Measurements from ENCODE around the gene PRDM1. TPM values are rescaled to one million over a fixed set of nuclear protein-coding genes. Genes with fewer than 3 reads are reported as not detected.

PRDM1 gene
- total RNA-seq, 1 donor from 2014 or later: 2.3 TPM

DNA sequence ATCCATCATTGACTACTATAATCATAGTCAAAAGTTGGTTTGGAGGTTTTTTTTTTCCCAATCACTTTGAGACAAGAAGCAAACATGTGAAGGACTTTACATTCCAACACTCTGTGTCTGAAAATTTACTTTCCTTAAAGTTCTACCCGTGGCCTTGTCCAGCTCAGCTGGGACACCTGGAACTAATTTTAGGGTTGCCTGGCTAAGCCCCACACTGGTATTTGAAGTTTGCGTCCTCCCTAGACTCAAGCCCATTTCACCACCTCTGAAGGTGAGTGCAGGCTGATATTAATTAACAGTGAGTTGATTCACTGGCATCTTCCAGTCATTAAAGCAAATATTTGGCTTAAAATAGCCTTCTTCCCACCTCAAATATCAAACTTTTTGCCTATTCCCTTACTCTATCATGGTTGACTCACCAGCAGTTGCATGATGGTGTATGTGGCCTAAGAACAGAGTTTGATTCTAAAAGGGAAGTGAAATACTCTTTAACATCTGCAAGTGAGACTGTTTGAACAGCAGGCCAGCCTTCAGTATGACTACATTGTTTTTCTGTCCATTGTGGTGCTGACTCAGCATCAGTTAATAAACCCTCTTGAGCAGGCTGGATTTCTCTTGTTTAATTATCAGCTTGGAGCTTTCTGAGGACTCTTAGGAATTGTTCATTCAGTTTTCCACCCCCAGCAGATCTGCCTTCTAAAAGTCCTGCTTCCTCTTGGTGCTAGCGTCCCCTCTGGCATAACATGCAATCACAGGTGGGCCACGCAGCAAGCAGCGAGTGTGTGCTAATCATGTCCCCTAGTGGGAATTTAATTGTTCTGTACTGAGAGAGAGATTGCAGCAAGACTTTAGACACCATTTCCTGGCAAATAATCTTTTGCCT, 1.8 kb upstream of the PRDM1 start:
- peaks cover 92% of the 10 kb centered on the region for H3K27me3 Mint-ChIP-seq (ENCODE audit: low read depth)
- H3K4me1 Mint-ChIP-seq: peaks cover 19% of the 10 kb centered on the region
- no peak overlapping the region for H3K27ac Mint-ChIP-seq
- DNase-seq (ENCODE audit: low spot score in 2 of 2, unreplicated experiment in 2 of 2): no peak
- no peak overlapping the region for H3K4me3 Mint-ChIP-seq
- no peaks in the 10 kb centered on the region for H3K9me3 Mint-ChIP-seq
- TF ChIP-seq, protein P1, sequence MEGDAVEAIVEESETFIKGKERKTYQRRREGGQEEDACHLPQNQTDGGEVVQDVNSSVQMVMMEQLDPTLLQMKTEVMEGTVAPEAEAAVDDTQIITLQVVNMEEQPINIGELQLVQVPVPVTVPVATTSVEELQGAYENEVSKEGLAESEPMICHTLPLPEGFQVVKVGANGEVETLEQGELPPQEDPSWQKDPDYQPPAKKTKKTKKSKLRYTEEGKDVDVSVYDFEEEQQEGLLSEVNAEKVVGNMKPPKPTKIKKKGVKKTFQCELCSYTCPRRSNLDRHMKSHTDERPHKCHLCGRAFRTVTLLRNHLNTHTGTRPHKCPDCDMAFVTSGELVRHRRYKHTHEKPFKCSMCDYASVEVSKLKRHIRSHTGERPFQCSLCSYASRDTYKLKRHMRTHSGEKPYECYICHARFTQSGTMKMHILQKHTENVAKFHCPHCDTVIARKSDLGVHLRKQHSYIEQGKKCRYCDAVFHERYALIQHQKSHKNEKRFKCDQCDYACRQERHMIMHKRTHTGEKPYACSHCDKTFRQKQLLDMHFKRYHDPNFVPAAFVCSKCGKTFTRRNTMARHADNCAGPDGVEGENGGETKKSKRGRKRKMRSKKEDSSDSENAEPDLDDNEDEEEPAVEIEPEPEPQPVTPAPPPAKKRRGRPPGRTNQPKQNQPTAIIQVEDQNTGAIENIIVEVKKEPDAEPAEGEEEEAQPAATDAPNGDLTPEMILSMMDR (IDR thresholded peaks at IDR 0.05; ENCODE audit: unreplicated experiment): no peak
- H3K36me3 Mint-ChIP-seq: no peaks in the 10 kb centered on the region

DNA sequence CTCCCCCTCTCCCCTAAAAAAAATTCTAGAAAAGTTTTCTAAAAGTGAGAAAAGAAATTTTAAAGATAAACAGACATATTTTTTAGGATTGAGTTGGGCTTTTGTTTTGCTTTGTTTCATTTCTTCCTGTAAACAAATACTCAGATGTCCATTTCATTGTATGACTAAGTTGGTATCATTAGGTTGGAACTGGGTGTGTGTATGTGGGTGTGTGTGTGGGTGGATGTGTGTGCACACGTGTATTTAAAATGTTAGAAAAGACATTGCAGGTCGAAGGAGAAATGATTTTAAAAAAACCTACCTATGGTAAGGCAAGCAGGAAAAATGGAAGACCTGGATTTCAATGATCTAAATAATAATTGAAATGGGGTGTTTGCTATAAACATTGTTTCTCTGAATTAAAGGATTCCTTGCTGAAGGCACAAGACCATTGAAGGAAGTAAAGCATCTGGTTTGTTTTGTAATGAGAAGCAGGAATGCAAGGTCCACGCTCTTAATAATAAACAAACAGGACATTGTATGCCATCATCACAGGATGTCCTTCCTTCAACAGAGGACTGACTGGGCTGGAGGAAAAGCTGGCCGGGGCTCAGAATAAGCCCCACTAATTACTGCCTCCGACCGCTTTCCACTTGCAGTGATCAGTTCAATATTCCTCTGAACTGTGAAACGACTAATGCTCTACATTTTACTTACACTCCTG, 996 bp upstream of the PRDM1 start:
- Mint-ChIP-seq H3K4me1 (peaks cover 19% of the 10 kb centered on the region), H3K27me3 (ENCODE audit: low read depth) (peaks cover 92% of the 10 kb centered on the region), H3K36me3 (no peaks in the 10 kb centered on the region), H3K9me3 (no peaks in the 10 kb centered on the region), H3K4me3 (peak overlapping the region; percentile 81), H3K27ac (no peak overlapping the region)
- TF ChIP-seq, protein P1 (IDR thresholded peaks at IDR 0.05; ENCODE audit: unreplicated experiment): no peak
- DNase-seq (ENCODE audit: low spot score in 2 of 2, unreplicated experiment in 2 of 2): no peak

DNA sequence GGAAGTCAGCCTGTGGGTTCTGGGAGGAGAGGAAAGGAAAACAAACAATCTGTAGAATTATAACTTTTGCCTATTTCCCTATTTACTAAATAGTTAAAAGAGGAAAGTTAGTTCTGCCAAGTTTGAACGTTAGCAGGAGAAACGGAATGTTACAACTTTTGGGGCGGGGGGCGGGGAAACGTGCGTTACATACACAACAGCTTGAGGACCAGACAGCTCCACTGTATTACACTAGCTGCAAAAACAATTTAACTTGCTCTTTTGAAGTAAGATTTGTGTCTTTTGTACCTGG, 498 bp upstream of the PRDM1 start:
- Mint-ChIP-seq H3K27me3 (ENCODE audit: low read depth) (peaks cover 92% of the 10 kb centered on the region), H3K4me3 (peak overlapping the region; percentile 81), H3K36me3 (no peaks in the 10 kb centered on the region), H3K9me3 (no peaks in the 10 kb centered on the region), H3K27ac (no peak overlapping the region), H3K4me1 (peaks cover 19% of the 10 kb centered on the region)
- TF ChIP-seq, protein P1 (IDR thresholded peaks at IDR 0.05; ENCODE audit: unreplicated experiment): no peak
- no peak for DNase-seq (ENCODE audit: low spot score in 2 of 2, unreplicated experiment in 2 of 2)

DNA sequence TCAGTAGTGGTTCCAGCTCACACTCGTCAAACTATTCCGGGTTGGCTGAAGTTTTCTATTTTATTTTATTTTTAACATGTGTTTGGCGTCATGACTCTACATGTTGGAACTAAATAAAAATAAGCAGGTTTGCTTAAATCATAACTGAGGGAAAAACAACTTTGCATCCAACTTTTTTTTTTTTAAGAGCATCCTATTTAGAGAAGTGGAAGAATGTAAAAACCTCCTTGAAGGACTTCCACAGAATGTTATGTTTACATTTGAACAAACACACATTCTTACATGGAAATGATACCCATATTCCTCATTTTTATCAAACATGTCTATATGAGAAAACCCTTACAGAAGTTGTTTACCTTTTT, 659 bp downstream of the PRDM1 start:
- TF ChIP-seq, protein P1 (IDR thresholded peaks at IDR 0.05; ENCODE audit: unreplicated experiment): no peak
- Mint-ChIP-seq H3K27ac (no peak overlapping the region), H3K4me1 (peaks cover 19% of the 10 kb centered on the region), H3K27me3 (ENCODE audit: low read depth) (peaks cover 87% of the 10 kb centered on the region), H3K4me3 (peak overlapping the region; percentile 18), H3K36me3 (no peaks in the 10 kb centered on the region), H3K9me3 (no peaks in the 10 kb centered on the region)
- no peak for DNase-seq (ENCODE audit: low spot score in 2 of 2, unreplicated experiment in 2 of 2)

DNA sequence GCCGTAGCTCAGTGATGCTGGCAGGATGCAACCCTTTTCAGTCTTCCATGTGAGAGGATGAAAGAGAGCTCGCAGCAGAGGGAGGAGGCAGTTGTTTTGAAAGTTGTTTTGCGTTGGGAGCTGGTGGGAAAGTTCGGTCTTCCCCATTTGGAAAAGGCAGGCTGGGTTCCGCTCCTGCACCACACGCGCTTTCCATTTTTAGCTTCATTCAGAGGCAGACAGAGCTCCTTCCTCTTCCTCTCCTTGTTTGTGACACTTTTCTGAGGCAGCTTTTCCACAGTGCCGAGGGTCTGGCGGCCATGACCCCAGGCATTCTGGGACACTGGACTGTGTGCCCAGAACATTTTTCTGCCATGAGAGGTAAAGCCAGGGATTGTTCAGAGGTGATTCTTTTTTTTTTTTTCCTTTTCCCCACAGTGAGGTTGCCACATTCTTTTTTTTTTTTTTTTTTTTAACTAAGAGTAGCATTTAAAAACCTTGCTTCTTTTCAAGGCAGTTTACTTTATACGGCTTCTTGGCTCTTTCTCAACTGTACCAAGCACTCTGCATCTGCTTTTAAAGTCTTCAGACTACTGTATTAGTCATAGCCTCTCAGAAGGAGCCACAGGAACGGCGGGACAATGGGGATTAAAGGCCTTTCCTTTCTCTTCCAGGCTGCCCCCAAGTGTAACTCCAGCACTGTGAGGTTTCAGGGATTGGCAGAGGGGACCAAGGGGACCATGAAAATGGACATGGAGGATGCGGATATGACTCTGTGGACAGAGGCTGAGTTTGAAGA, 1.6 kb downstream of the PRDM1 start:
- TF ChIP-seq, protein P1 (IDR thresholded peaks at IDR 0.05; ENCODE audit: unreplicated experiment): no peak
- Mint-ChIP-seq H3K36me3 (no peaks in the 10 kb centered on the region), H3K4me3 (peak overlapping the region; percentile 41), H3K27me3 (ENCODE audit: low read depth) (peaks cover 86% of the 10 kb centered on the region), H3K27ac (peak overlapping the region; percentile 10), H3K4me1 (peaks cover 19% of the 10 kb centered on the region), H3K9me3 (no peaks in the 10 kb centered on the region)
- no peak for DNase-seq (ENCODE audit: low spot score in 2 of 2, unreplicated experiment in 2 of 2)

All from mesothelial cell of epicardium (in vitro differentiated cells).